Superior temporal gyrus (tissue), 1 donor: ENCODE measurements around the gene NEUROD1.
A peak's percentile ranks its signal among the peaks of the same experiment; 100 is the strongest.

Experiments
- DNase-seq: peaks from one replicate; pipeline ENCODE4 v3.0.0-alpha.2; 2016; ENCODE audit errors: extremely low spot score

Gene NEUROD1

DNA sequence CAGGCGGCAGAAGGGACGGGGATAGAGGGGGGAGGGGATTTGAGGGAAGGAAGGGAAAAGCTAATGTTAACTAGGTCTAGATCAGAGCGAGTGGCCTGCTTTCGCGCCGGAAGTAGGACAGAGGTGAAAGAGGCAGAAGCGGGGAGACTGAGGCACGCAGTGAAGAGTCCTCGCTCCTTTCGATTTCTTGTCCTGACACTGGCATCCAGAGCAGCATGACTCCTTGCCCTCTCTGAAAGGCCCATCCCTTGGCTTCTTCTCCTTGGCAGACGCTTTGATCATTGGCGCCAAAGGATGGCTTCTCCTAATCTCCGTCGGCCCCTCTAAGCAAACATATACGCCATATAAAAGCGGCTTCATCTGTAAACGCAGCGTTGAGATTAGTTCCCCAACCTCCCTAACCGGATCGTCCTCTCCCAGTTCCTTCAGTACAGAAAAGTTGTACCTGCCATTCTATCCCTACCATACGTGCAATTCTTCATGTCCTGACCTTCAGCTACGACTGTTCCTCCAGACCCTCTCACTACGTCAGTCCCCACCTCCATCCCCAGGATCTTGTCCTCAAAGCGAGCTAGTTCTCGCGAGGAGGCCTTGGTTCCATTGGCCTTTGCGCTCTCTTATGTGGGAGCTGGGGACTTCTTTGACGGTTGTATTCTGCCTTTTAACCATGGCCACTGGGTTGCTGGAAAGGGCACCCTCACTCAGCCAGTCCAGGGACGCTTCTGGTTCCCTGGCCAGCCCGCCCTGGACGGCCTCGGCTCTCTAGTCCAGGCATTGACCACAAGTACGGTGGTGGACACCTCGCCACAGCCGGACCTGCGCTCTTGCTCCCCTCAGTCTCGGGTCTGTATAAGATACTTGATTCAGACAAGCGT lies 857 bp upstream of the NEUROD1 start:
- DNase-seq = no peak

DNA sequence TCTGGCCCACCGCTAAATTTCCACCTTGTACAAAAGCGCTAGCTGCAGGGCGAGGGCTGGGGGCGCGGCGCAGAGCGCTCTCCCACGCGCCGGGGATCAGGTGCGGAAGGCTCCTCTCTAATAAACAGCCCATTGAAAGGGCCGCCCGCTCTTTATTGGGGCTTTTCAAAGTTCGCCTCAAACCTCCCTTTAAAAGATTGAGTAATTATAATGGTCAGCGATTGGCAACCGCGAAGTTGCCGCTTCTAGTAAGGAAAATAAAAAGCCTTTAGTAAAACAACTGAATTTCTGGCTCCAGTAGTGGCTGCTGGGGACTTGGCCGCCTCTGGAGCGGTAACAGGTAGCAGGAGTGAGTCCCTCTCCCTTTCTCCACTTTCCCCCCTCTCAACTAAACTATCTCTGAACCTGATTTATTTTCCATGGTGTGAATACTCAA lies 755 bp downstream of the NEUROD1 start:
- no peak for DNase-seq

DNA sequence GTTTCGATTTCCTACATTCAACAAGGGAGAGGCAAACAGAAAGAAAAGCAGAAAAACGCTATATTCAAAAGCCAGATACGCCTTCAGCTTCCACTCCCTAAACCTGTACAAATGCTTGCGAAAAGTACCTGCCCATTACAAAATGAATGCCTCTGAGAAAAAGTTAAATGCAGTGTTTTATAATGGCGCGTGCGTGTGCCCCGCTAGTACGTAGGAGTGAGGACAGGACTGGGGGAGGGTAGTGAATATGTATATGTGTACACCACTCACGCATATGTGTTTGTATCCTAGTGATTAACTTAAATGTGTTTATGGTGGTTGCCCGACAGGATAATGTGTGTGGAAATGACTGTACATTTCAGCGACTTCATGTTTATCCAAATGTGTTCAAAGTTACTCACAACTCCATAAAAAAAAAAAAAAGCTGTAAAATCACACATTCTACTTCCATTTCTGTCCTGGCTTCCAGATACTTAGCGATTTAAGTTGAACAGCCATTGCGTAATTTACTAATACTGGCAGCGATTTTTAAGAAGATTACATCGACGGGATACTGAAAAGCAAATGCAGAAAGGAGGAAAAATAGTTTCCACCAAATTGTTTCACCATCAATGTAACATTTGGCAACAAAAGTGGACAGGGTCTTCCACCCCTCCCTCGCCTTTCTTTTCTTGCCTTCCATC lies 1.3 kb downstream of the NEUROD1 start:
- DNase-seq = peak; percentile 20

DNA sequence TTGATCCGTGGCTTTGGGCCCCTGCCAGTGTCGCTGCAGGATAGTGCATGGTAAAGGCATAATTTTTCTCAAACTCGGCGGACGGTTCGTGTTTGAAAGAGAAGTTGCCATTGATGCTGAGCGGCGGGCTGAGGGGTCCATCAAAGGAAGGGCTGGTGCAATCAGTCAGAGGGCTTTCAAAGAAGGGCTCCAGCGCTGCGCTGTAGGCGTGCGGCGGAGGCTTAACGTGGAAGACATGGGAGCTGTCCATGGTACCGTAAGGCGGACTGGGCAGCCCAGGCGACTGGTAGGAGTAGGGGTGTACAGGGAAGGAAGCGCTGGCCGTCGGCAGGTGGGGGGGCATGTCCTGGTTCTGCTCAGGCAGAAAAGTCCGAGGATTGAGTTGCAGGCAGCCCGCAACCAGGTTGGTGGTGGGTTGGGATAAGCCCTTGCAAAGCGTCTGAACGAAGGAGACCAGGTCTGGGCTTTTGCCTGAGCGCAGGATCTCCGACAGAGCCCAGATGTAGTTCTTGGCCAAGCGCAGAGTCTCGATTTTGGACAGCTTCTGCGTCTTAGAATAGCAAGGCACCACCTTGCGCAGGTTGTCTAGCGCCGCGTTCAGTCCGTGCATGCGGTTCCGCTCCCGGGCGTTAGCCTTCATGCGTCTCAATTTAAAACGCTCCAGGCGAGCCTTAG lies 2.3 kb downstream of the NEUROD1 start:
- no peak for DNase-seq

DNA sequence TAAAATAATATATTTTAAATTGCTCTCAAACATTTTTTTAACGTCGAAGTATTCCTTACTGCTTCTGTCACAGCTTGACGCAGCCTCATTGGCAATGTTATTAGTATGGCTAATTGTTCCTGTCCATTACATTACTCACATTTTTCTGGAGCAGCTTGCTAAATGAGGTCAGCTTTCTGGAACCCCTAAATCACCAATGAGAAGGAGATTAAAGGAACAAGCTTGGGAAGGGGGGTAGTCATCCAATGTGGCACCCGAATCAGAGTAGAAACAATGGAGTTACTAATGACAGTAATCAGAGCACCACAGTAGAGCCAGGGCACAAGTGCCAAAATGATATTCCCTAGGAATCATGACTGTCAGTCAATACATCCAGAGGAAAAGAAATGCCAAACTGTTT lies 5.1 kb downstream of the NEUROD1 start:
- DNase-seq = no peak

DNA sequence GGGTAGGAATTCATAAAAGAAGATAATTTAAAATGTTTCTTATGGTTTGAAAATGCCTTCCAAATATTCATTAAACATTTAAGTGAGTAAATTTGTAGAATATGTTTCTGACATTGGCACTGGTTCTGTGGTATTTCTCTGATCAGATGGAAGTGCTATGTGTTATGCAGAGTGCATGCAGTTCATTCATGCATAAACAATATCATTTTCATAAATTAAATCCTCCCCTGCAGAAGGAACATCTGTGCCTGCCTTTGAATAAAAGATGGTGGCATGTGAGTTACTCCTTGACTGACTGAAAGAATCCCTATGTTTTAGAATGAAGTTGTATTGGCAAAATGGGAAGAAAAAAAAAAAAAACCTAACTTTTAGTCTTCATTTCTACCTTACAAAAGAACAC lies 5.9 kb downstream of the NEUROD1 start:
- no peak for DNase-seq

DNA sequence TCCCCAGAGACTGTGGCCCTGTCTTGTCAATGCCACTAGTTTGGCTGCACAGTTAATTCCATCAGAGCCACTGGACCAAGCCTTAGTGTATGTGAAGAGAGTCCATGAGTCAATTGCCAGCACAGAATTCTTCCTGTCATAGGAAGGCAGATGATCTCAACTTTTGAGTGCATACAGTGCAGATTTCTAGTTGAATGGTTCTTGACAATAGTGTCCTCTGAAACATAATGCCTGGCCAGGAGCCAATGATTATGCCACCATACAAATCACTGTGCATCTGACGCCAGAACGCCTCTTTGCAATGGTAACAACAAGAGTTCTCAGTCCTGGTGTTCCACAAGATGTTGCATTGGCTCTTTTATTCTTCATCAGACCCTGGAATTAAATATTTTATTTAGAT lies 7.1 kb downstream of the NEUROD1 start:
- DNase-seq = no peak

DNA sequence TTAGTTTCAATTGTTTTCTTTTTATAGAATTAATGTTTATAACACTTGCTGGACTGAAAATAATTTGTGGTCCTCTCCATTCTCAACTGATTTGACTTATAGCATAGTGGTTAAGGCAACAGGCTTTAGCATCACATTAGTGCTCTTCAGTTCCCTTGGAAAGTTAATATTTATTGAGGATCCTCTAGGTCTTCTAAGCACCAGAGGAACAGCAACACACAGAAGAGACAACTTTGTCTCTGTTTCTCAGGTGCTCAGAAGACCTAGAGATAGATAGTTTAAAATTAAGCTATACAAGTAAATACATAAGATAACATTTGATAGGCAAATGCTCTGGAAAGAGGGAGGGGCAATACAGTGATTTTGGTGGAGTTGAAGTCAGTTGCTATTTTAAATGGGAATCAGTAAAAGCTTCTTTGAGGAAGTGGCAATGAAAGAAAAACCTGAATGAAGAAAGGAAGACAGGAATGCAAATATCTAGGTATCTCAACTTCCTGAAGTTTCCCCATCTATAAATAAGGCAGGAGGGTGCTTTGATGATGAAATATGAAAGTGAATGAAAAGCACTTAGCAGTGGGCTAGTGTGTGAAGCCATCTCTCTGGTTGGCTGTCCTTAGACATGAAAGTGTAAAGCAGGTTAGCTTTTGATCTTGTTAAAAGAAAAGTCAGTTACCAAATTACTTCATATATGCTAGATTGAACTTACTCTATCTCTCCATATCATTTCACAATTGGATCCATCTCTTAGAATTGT lies 7.9 kb downstream of the NEUROD1 start:
- no peak for DNase-seq

DNA sequence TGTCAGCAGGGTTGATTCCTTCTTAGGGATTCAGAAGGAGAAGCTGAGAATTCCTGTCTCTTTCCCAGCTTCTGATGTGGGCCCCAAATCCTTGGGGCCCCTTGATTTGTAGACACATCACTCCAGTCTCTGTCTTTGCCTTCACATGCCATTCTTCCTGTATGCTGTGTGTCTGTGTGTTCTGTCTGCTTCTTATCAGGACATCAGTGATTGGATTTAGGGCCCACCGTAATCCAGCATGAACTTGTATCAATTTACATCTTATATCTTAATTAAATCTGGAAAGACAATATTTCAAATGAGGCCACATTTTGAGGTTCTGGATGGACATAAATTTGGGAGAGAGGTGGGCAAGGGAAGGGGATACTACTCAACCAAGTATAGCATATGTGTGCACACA lies 9.7 kb downstream of the NEUROD1 start:
- DNase-seq = no peak

DNA sequence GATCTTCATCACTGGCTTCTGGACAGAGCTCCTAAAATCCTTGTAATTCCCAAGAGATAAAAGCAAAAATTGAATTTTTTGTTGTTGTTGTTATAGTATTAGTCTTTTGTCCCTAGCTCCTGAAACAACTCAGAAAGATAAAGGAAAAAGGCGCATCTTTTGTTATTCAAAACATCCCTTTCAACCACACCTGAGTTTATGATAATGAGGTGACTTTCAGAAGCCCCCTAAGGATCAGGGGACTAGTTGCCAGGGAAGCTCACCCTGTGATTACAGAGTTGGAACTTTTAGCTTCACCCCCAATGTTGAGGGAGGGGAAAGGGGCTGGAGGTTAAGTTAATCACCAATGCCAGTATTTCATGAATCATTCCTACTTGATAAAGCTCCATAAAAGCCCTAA lies 13.1 kb downstream of the NEUROD1 start:
- no peak for DNase-seq

DNA sequence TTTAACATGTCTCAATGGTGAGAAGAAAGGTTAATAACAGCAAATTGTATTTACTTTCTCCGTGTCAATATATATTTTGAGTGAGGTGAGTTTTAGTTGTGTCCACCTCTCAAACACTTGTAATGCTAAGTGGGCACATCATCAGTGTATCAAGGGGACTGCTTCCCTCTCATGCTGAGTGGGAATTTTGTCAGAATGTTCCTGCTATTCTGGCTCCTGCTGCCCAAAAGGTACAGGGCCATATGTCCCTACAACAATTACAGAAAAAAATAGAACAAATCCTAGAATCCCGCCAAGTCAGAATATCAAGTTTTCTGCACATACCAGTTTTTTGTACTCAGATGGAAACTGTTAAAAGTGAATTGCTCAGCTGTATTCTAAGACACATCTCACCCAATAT lies 18.0 kb downstream of the NEUROD1 start:
- no peak for DNase-seq

DNA sequence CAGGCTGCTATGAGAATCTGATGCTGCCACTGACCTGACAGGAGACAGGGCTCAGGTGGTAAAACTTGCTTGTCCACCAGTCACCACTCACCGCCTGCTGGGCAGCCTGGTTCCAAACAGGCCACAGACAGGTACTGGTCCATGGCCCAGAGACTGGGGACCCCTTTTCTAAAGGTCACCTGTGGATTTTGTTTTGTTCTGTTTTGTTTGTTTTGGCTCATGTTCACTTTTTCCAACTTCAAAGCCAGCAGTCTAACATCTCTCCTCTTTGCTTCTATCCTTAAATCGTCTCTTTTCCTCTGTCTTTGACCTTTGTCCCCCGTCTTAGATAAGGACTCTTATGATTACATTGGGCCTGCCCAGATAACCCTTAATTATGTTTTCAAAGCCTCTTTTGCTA lies 20.1 kb downstream of the NEUROD1 start:
- DNase-seq = no peak

DNA sequence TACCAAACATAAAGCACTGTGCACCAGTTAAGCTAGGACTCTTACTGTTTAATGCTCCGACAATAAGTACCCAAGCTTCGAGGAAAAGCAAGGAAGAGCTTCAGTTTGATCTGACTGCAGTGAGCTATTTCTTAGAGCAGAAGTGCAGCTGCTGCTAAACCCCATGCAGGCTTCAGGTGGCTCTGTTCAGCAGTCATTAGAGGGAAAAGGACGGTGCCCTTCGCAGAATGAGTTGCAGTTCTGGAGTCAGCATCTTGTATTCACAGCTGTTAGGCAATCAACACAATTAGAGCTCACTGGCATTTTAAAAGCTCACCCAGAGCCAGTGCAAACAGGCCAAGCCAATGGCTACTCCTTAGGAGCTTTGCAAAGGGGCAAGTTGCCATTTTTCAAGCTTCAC lies 21.9 kb downstream of the NEUROD1 start:
- no peak for DNase-seq

DNA sequence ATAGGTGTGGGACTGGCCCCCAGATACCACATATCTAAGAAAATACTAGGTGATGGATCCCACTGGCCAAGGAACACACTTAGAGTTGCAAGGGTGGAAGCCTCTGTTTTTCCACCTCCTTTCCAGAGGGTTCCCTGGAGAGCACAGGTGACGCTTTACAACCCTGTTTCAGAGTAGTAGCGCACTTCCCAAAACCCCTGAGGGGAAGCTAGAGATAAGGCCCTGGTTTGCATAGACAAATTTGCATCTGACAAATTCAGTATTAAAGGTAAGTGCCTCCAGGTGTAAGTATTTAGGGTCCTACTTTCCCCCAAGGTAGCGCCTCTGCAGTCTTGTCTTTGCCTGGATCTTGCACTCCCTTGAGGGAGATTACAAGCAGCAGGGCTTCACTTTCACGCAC lies 22.9 kb downstream of the NEUROD1 start:
- no peak for DNase-seq

DNA sequence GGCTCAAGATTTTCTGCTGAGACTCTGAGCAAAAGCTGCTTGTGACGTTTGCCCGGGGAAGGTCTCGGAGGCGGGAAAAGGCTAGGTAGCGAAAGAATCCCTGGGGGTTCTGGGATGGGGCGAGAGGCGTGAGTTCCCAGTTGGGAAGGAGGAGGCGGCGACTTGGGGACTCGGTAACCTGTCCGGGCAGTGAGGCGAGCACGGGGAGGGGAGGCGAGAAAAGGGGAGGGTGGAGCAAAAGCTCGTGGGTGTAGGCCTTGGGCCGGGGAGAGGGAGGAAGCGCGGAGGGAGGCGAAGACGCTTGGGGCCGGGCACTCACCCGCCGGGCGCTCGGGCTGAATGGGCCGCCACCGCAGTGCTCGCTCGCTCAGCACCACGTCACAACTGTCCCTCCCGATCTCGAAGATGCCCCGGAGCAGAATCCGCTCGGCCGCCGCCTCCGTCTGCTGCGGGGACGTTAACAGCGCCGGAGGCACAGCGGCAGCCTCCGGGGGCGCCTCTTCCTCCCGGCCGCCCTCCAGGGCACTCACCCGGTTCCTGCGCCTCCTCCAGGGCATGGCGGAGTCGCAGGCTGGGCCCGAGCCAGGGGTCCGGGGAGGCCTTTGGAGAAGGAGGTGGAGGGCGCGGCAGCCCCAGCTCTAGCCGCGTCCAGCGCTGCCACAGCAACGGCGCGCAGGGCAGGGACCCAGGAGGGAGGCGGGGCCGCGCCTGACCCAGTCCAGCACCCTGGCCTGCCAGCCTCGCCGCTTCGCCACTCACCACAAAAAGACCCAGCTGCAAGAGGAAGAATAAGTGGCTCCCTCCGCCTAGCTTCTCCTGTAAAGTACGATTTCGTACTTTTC lies 23.6 kb downstream of the NEUROD1 start, which contains the start of gene CERKL:
Gene CERKL, minus strand, starts transcription at position 656 of the 842 bp plus-strand sequence. Its CDS starts 99 bp downstream, at position 557.
- no peak for DNase-seq

DNA sequence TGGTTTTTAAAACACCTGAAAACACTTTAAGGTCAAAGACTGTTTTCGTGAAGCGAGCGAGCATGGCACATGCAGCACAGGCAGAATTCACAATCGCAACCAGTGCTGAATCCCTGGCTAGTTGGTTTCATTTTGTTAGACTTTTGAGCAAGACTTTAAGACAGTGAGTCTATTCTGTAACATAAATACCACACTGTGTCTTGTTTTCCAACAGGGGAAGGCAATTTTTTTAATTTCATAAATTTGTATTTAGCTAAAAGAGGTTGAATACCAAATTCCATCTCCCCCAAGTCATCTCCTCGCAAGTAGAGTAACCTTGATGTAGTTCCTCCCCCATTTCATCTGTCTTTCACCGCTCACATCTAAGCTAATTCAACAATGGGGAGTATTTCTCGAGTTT lies 24.8 kb downstream of the NEUROD1 start:
- no peak for DNase-seq

DNA sequence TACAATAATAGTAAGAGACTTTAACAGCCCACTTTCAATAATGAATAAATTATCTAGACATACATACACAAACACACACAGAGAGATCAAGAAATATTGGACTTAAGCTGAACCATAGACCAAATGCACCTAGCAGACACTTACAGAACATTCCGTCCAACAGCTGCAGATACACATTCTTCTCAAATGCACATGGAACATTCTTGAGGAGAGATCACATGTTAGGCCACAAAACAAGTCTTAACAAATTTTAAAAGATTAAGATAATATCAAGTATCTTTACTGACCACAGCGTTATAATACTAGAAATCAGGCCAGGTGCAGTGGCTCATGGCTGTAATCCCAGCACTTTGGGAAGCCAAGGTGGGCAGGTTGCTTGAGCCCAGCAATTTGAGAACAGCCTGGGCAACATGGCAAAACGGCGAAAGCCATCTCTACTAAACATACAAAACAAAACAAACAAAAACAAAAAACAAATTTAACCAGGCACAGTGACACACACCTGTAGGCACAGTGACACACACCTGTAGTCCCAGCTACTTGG lies 30.8 kb downstream of the NEUROD1 start:
- DNase-seq = no peak

DNA sequence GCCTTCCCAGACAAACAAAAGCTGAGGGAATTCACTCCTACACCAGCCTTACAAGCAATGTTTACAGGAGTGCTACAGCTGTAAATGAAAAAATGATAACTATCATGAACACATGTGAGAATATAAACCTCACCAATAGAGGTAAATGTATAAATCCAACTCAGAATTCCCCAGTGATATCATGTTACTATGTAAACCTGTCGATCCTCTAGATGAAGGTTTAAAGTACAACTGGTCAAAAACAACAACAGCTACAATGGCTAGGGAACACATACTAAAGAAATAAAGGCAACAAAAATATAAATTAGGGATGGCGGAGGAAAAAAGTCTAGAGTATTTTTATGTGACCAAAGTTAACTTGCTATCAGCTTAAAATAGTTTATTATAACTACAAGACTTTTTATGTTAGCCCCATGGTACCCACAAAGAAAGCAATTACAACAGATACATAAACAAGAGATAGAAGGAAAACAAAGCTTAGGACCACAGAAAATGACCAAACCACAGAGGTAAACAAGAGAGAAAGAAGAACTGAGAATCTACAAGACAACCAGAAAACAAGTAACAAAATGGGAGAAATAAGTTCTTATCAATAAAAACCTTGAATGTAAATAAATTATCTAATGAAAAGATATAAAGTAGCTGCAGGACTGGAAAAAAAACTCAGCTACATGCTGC lies 31.7 kb downstream of the NEUROD1 start:
- DNase-seq = no peak

DNA sequence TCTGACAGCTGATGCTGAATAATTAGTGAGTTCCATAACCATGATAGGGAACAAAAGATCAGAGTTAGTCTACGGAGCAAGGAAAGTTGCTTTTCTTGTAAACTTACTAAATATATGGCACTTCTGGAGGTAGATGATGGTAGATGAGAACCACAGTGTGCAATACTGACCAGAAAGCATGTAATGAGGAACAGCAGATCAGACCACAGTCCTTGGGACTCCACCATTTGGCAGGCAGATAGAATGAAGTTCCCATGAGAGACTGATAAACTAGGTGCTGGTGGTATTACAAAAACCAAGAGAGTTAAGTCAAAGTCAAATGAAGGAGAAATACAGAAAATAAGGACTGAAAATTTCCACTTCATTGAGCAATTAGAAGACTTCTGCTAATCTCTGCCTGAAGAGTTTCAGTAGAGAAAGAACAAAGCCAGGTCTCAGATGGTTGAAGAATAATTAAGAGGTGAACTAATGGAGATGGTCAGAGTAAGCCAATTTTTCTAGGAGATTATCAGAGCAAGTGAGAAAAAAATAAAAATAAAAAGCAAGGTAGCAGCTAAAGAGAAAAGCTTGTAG lies 33.8 kb downstream of the NEUROD1 start:
- no peak for DNase-seq

DNA sequence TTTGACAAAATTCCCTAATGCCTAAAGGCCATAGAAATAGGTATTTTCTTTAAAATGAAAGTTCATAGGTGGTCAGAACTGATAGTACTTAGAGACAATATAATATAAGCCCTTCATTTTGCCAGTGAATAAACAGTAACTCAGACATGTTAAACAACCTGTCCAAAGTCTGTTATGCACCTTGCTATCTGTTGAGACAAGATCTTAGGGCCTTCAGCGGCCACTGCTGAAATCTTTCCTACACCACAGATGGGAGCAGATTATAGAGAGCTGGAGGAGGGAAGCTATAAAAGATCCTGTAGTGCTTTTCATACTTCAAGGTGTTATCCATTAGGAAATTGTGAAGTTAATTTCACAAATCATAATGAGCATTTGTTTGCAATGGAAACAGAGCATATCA lies 37.2 kb downstream of the NEUROD1 start:
- no peak for DNase-seq
